Activated T-cell treated with anti-CD3 and anti-CD28 coated beads for 24 hours (primary cell): ENCODE data around the gene PPP1R14C.

ENCODE experiments used
- DNase-seq: peaks from one replicate; pipeline ENCODE4 v3.0.0-alpha.2; 2020; ENCODE audit warnings: low read depth

The PPP1R14C gene

GRCh38 chr6:150271501-150272263 lies 128.8 kb downstream of the PPP1R14C start:
- DNase-seq, result no peak

- no peak for DNase-seq
Observed at GRCh38 chr6:150272264-150272975, 129.6 kb downstream of the PPP1R14C start.

GRCh38 chr6:150272976-150273315 lies 130.1 kb downstream of the PPP1R14C start:
- no peak for DNase-seq

- DNase-seq, result no peak
Observed at GRCh38 chr6:150273457-150274309, 130.8 kb downstream of the PPP1R14C start.

- no peak for DNase-seq
Observed at GRCh38 chr6:150275489-150275888, 132.6 kb downstream of the PPP1R14C start.

GRCh38 chr6:150276168-150276936 lies 133.5 kb downstream of the PPP1R14C start:
- DNase-seq, result no peak

GRCh38 chr6:150276937-150277742 lies 134.3 kb downstream of the PPP1R14C start:
- no peak for DNase-seq

GRCh38 chr6:150279533-150279932 lies 136.7 kb downstream of the PPP1R14C start:
- DNase-seq, result no peak

- DNase-seq, result no peak
Observed at GRCh38 chr6:150280703-150281102, 137.9 kb downstream of the PPP1R14C start.

- no peak for DNase-seq
Observed at GRCh38 chr6:150281767-150282166, 138.9 kb downstream of the PPP1R14C start.

- no peak for DNase-seq
Observed at GRCh38 chr6:150282806-150283205, 140.0 kb downstream of the PPP1R14C start.

GRCh38 chr6:150286460-150286859 lies 143.6 kb downstream of the PPP1R14C start:
- DNase-seq, result no peak

- no peak for DNase-seq
Observed at GRCh38 chr6:150286912-150287311, 144.1 kb downstream of the PPP1R14C start.

GRCh38 chr6:150288456-150288855 lies 145.6 kb downstream of the PPP1R14C start:
- no peak for DNase-seq

GRCh38 chr6:150289454-150290071 lies 146.7 kb downstream of the PPP1R14C start:
- DNase-seq, result no peak

GRCh38 chr6:150290429-150290828 lies 147.6 kb downstream of the PPP1R14C start:
- DNase-seq, result no peak

GRCh38 chr6:150291968-150292710 lies 149.3 kb downstream of the PPP1R14C start:
- DNase-seq, result no peak

- DNase-seq, result no peak
Observed at GRCh38 chr6:150293019-150293418, 150.2 kb downstream of the PPP1R14C start.

GRCh38 chr6:150293423-150294173 lies 150.8 kb downstream of the PPP1R14C start:
- no peak for DNase-seq
